Pulmonary artery endothelial cell (primary cell): ENCODE measurements around the gene YKT6. TPM values are rescaled to one million over a fixed set of nuclear protein-coding genes. Genes with fewer than 3 reads are reported as not detected.

Source experiments
- DNase-seq: peaks from one replicate; pipeline ENCODE4 v3.0.0-alpha.2; 2011; ENCODE audit warnings: low read depth, low spot score
- total RNA-seq: library from RNA; depleted of rRNA; stranded (reverse); fragments of >200 nt; gene quantifications from 2 replicates; pipeline ENCODE4 v1.2.3, GENCODE V29; 2014

YKT6 gene
- total RNA-seq, 1 donor from 2014 or later: 145 TPM

DNA sequence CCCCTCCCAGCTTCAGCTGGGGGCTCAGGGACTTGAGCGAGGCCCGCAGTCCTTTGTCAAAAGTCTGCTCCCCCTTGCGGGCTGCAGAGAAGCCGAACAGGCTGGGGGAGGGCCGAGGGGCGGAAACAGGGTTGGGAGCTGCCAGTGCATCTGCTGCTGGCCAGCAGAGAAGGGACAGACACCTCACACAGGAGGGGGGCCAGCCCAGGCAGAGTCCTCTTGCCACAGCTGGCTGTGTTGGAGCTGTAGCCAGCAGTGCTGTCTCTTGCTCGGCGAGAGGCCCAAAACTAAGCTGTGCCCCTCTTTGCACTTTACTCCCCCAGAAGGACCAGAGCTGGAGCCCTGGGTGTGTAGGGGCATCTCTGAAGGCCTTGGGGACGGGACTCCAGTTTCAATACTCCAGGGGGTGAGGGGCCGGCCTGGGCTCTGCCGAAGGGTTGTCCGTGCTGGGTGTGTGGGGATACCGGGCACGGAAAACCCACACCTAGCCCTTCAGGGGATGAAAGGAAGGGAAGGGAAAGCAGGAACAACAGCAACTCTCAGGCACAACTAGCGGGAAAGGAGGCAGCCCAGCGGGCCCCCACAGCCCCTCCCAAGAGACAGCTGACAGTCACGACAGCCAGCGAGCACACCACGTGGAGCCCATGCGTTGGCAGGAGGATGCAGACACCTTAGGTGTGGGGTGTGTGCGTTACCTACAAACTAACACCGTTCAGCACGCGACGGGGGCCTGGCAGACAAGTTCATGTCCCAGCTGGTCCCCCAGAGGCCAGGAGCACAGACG lies 17.8 kb downstream of the YKT6 start:
- DNase-seq: no peak

DNA sequence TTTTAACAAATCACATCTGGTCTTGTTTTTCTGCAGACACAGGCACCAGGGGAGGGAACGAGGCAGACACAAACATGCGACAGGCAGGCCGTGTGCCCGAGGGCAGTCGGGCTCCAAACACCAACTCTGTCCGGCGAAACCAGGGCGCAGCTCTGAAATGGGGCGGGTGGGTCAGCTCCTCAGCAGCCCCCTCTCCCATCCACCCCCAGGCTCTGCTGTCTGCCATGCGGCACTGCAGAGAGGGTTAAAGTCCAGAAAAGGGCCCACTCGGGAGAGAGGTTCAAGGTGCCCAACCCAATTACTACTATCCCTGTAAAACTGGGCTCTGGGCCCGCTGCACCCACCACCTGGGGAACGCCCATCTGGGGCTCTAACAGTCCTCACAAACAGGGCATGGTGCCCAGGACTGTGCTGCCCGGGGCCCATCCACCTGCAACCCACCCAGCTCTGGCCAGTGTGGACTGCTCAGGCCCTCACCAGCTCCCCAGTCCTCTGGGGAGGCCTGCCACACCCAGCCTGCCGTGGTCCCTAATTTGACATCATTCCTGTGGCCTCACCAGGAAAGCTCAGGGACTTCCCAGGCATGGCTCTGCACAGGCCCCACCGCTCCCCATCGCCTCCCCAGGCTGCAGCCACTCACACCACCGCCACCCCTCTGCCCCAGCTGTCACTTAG lies 18.7 kb downstream of the YKT6 start:
- no peak for DNase-seq

DNA sequence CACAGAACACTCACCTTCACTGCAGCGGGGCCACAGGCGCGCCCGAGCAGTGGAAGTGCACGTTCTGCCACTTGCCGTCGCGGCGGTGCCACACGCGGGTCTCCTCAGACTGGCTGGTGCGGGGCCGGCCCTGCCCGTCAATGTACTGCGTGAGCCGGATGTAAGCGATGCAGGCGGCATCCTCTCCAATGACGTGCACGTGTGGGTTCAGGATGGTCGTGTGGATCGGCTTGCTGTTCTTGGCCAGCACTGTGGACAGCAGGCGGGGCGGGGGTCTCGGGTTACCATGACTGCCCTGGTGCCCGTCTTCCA lies 19.2 kb downstream of the YKT6 start:
- no peak for DNase-seq

DNA sequence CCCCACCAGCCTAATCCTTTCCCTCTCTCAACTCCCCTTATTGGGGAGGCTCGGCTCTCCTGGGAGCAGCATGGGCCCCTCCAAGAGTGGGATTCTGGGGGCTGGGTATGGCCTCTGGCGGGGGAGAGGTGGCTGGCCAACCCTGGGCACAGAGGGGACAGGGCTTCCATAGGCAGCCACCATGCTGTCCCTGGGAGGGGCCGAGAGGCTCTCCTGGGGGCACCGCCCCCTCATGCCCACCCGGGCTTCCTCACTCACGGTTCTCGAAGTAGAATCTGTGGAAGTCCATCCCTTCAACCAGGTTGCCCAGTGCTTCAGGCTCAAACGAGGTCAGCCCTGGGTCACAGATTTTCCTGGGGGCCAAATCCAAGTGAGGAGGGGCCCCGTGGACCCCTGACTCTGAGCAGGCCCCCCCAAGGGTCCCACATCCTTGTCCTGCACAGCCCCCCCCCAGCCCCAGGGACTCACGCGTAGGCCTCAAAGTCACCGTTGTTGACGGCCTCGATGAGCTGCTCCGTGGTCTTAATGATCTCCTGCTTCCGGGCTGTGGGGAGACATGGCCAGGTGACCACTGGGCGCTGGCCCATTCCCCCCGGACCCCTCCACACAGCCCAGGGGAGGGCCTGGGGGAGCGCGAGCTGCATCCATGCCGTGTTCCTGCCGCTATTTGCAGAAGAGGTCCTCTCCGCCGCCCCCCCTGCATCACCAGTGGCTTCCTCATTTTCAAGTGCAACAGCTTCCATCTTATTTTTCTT lies 19.8 kb downstream of the YKT6 start:
- DNase-seq: no peak

DNA sequence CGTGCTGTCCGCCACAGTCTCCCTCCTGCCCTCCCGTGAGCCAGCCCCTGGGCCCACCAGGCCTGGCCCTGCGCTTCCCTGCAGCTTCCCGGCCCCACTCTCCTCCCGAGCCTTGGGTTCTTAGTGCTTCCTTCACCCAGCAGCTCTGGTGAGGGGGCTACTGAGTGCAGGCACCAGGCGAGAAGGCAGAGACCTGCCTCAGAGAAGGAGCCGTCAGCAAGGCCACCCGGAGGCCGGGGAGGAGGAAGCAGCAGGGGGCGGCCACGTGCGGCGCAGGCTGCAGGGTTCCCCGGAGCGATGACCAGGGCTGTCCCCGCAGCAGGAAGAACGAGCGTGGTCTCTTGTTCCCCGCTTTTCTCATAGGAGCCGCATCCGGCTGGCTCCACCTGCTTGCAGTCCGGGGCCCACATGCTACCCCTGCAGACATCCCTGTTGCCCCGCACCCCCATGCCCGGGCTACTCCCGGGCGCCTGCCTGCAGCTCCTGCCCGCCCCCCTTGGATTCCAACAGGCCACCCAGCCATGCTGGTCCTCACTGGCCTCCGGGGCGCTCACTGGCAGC lies 20.5 kb downstream of the YKT6 start:
- DNase-seq: no peak

DNA sequence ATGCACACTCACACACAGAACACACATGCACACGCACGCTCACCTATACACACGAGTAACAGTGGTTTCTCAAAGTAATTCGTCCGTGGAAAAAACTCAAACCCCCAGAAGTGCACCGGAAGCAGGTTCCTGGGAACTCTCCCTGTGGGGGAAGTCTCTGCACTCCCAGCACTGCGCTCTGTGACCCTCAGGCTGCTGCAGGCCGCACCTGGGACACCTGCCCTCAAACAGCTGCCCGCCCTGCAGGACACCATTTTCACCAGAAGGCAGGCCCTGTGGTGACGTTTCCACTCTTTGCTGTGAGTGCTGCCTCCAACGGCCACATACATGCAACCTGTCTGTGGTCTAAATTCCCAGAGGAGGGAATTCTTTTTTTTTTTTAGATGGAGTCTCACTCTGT lies 21.3 kb downstream of the YKT6 start:
- DNase-seq: no peak

DNA sequence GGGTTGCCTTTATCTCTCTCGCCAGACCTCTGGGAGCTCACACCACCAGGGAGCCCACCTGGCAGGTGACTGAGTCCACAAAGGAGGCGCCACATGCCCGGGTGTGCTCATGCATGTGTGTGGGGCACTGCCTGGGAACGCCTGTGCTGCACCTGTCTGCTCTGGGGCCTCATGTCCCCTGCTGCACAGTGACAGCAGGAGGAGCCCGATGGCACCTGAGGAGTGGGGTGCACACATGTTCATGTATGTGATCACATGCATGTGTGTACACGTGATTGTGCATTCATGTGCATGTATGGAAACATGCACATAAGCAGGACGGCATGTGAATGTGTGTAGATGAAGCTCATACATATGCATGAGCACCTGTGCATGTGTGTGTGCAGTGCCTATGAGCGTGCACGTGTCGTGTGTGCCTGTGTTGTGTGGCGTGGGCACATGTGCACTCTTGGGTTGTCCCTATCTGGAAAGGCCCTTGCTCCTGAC lies 22.0 kb downstream of the YKT6 start:
- DNase-seq: no peak

DNA sequence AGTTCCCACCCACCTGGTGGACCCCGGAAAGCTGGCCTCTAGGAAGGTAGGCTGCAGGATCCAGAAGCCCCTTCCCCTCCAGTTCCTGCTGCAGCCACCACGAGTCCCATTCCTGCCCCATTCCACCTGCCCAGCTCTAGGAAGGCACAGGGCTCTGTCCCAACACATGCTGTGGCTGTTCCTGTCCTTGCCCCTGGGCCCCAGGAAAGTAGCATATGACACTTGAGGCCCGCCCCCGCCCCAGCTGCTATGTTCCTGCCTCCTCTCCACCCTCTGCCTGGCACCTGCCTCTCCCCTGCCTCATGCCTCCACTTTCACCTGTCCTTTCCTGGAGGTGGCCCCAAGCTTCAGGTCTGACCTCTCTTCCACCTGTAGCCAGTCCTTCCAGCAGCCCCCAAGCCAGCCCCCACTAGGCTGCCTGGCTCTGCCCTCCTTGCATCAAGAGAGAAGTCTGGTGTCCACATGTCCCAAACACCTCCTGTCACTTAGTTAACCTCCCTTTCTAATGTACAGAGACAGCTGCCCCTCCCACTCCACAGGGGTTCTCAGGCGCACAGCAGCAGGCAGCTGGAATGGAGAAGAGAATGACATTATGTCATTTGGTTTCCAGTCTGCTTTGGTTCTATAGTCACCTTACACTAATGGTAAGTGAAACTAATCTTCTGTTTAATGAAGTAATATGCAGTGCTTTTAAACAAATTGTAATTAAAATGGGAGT lies 22.7 kb downstream of the YKT6 start:
- no peak for DNase-seq

DNA sequence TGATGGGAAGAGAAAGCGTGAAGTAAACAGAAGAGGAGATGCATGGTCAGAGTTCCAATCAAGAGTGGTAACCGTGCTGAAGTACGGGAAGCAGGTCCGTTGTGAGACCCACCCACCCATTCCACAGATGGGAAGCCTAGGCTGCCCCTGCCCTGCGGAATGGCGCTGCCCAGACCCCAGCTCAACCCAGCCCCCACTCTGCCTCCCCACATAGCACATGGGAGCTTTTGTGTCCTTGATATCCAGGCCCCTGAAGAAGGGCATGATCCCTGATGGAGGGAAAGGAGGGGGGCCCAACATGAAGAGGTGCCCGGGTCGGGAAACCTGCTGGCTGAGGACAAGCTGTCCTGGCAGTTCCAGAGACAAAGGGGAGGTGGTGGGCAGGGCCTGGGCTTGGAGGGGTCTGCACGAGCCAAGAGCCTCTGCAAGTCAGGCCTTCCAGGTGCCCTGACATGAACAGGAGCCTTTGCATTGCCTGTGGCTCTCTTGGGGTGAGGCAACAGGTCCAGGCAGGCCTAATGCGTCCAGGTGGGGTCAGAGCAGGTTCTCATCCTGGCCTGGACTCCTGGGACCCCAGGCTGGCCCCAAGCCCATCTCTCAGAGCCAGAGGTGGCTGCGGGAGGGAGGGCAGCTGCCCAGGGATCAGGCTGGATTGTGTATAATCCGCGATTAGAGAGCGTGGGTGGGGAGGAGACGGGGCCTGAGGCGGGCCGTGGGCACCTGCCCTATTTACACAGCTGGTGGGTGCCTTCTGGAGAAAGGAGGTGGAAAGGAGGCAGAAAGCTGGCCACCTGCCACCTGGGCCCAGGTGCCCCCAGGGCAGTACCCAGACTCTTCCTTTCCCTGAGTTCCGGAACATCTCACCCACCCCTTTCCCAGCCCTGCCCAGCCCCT lies 23.5 kb downstream of the YKT6 start:
- no peak for DNase-seq

DNA sequence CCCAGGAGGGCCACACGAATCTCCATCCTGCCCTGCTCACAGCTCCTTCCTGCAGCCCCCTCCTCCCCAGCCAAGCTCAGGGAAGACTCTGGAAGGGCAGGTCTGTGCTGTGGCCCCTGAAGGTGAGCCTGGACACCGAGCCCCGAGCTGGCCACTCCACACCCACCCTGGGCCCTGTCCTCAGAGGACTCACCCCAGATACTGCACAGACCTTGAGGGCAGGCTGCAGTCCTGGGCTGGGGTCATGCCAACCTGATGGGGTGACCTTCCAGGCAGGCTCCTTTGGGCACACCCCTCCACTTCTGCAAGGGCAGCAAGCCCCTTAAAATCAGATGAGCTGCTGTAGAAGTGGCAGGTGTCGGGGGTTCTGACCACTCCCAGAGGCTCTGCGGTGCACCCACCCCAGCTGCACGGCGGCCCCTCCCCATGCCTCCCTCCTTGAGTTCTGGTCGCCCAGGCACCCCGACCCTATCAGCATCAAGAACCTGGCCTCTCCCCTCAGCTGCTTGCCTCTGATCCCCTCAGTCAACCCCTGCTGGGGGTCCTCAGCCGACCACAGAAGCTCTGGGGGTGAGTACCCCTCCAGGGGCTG lies 24.3 kb downstream of the YKT6 start:
- DNase-seq: no peak

DNA sequence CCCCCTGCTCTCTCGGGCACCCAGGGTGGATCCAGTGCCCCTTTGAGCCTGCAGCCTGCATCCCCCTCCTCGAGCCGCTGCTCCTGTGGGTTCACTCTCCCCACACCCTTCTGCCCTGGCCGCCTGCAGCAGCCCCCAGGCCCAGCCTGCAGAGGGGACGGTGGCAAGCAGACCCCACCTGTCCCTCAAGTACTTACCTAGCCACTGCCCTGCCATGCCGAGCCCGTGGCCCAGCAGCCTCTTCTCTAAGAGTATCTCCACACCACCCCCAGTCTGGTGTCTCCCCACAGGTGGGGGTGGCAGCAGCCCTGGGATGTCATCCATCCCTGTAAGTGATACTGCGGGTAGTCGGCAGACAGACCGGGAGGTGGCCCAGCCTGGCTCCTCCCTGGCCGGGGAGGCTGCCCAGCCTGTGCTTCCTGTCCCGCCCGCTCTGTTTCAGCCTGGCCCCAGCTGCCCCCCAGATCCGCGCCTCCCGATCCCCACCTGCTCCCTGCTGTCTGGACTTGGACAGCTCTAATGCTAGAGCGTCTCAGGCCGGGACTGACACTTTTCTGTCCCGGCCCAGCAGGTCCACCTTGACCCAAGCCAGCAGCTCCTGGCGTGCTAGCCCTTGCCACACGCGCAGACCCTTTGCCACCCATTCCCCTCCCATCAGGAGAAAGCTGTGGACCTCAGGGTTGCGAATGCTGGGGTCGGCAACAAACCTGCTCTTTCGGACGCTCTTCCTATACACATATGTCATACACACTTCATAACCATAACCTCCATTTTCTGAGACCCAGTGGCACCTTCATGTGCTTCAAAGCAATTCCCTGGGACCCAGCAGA lies 25.0 kb downstream of the YKT6 start:
- DNase-seq: no peak

DNA sequence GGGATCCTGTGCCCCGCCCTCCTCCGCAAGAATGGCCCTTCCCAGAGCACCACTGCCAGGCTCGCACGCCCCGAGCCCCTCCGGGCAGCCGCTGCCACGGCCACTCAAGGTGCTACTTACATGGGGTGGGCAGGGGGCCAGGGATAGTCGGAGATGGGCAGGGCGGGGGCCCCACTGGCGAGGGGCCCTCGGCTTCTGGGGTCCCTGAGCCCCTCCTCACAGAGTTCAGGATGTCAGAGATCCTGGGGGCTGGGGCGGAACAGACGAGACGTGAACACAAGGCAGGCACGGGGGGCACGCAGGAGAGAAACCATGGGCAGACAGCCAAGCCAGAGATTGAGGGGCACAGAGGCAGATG lies 25.6 kb downstream of the YKT6 start:
- no peak for DNase-seq

DNA sequence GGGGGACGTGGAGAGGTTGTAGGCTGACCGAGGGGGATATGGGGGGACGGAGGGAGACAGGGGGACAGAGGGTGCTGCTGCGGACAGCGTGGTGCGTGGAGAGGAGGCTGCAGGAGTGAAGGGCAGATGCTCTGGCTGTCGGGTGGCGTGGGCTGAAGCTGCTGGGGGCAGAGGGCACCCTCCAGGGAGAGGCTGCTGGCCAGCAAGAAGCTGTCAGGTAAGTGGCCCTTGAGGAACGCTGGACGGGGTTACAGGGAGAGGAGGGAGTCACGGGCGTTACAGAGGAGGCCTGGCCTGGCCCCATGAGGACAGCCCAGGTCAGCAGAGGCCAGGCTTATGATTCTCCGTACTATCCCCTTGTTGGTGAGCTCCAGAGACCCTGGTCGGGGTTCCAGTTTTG lies 27.1 kb downstream of the YKT6 start:
- no peak for DNase-seq

DNA sequence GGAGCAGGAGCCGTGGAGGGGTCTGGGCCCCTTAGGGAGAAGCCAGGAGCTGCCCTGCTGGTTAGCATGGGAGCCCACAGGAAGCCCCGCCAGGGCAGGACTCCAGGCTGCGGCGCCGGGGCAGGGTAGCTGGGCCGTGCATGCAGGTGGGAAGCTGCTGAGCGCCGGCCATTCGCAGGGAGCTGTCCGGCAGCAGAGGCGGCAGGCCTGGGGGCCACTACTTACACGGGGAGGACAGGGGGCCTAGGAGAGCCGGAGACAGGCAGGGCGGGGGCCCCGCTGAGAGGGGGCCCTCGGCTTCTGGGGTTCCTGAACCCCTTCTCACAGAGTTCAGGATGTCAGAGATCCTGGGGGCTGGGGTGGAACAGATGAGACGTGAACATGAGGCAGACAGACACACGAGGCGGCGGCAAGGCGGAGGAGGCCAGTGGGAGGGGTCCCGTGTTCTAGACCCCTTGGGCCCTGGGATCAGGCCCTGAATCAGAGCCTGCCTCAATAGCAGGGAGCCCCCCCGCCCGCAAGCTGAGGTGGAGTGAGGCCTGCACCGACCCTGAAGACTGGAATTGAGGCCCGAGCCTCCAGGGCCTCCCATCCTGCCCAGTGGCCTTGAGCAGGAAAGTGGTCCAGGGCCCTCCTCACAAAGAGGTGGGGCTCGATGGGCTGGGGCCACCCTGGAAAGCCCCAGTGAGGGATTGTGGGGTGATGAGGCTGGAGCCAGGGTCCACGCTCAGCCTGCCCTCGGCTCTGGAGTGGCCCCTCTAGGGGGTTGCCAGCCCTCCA lies 28.0 kb downstream of the YKT6 start:
- no peak for DNase-seq

DNA sequence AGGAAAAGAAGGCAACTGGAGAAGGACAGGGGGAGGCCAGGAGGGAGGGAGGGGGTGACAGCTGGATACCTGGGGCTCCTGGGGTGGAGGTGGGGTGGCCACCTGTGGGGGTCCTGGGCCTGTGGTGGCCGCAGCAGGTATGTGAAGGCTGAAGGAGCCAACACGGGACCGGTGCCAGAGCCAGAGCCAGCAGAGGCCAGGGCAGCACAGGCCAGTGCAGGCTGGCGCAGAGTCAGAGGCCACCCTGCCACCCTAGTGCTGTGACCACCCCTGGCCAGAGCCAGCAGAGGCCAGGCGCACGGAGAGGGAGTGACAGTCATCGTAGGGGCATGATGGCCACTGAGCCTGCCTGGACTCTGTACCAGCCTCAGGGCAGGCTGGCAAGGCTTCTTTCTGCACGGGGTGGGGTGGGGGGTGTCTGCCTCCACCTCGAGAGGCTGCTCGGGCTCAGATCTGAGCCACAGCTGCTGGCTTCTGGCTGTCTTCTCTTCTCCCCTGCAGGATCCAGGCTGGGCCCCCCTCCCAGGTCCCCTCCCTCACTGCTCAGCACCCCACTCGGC lies 28.8 kb downstream of the YKT6 start:
- DNase-seq: no peak

DNA sequence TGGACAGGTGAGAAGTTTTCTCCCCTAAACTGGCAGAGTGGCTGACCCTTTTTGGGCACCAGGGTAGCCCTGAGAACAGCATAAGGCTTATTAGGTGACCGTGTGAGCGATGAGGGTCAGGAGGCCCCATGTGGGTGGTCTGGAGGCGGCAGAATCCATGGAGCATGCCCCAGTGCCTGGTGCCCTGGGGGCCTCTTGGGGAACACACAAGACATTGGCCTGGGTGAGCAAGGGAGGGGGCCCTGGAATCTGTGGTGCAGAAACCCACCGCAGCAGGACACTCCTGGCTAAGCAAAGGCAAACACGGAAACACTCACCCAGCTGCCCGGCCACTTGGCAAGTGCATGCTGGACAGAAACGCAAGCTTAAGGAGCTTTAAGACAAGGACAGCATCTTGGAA lies 29.5 kb downstream of the YKT6 start:
- no peak for DNase-seq

DNA sequence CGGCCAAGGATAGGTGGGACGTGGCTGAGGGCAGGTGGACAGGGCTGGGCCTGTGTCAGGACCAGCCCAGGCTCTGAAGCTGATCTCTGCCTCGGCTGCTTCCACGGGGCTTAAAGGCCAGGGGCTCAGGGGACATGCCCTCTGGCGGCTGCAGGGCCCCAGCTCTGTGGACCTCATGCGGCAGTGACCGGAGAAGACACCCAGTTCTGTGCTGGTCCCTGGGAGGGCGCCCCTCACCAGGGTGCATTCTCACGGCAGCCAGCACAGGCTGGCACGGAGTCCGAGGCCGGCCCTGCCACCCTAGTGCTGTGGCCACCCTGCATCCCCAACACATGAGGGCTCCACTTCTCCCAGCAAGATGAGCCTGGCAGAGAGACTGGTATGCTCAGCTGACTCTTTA lies 30.3 kb downstream of the YKT6 start:
- no peak for DNase-seq

DNA sequence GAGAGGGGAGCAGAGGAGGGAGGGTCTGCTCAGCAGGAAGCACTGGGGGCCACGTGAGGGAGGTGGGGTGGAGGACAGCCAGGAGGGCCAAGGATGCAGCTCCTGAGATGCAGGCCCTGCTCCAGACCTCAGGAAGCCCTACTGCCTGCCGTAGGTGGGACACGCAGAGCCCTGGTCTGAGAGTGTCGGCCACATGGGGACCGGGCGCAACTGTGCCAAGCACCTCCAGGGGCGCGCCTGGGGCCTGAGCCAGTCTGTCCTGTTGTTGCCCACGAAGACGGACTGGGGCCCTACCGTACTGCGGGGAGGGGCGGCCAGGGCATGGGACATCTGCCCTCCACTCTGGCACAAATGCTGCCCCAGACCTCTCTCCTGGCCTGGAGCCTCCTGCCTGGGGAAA lies 31.6 kb downstream of the YKT6 start:
- no peak for DNase-seq
